NCI-H187 (cell line): ENCODE measurements around the gene TEX101.
"Not testable (repeated sequence)": the region's sequence is repeated elsewhere in the genome, so short reads cannot be mapped to it uniquely, and the experiment has no call there.

Experiments
- DNase-seq, 2 experiments: peaks; one replicate each; lab custom pipeline; 2025; lab: John Stamatoyannopoulos, UW

Gene TEX101

GRCh38 chr19:43420954-43421353 is 6.3 kb downstream of the TEX101 start:
- DNase-seq, result no peak

- no peak for DNase-seq
Observed at GRCh38 chr19:43422000-43422688, 7.5 kb downstream of the TEX101 start.

GRCh38 chr19:43422689-43423066 is 8.0 kb downstream of the TEX101 start:
- DNase-seq, result no peak

GRCh38 chr19:43423779-43424178 is 9.1 kb downstream of the TEX101 start:
- DNase-seq, result no peak

GRCh38 chr19:43425567-43426392 is 11.1 kb downstream of the TEX101 start:
- DNase-seq, result no peak

- no peak for DNase-seq
Observed at GRCh38 chr19:43429395-43429794, 14.7 kb downstream of the TEX101 start.

- DNase-seq, result no peak
Observed at GRCh38 chr19:43430142-43430710, 15.5 kb downstream of the TEX101 start.

GRCh38 chr19:43430976-43431375 is 16.3 kb downstream of the TEX101 start:
- no peak for DNase-seq

- DNase-seq, result no peak
Observed at GRCh38 chr19:43433358-43433673, 18.6 kb downstream of the TEX101 start.

- DNase-seq, result no peak
Observed at GRCh38 chr19:43433689-43434088, 19.0 kb downstream of the TEX101 start.

GRCh38 chr19:43435775-43436174 is 21.1 kb downstream of the TEX101 start:
- DNase-seq, result no peak

- DNase-seq, result not testable (repeated sequence)
Observed at GRCh38 chr19:43437284-43437683, 22.6 kb downstream of the TEX101 start.

GRCh38 chr19:43437712-43438111 is 23.0 kb downstream of the TEX101 start:
- no peak for DNase-seq

GRCh38 chr19:43438291-43439031 is 23.8 kb downstream of the TEX101 start:
- no peak for DNase-seq

GRCh38 chr19:43439032-43439708 is 24.5 kb downstream of the TEX101 start:
- DNase-seq, result no peak

GRCh38 chr19:43439709-43440063 is 25.0 kb downstream of the TEX101 start:
- no peak for DNase-seq

GRCh38 chr19:43441716-43442115 is 27.0 kb downstream of the TEX101 start:
- DNase-seq, result no peak

GRCh38 chr19:43444091-43444490 is 29.4 kb downstream of the TEX101 start:
- not testable (repeated sequence) for DNase-seq

- no peak for DNase-seq
Observed at GRCh38 chr19:43444531-43445287, 30.0 kb downstream of the TEX101 start.

GRCh38 chr19:43445426-43445825 is 30.7 kb downstream of the TEX101 start:
- DNase-seq, result no peak

GRCh38 chr19:43446746-43447489 is 32.2 kb downstream of the TEX101 start:
- DNase-seq, result peak; percentile 1 to 2
